GM10248 (cell line): Measurements from ENCODE around the gene CYP4F12.
"Not testable (repeated sequence)": the region's sequence is repeated elsewhere in the genome, so short reads cannot be mapped to it uniquely, and the experiment has no call there.

Experiments used
- CTCF ChIA-PET: fragments of 300-600 bp; sonication (Branson Sonifier 250); formaldehyde crosslinking; extraction: SDS; loops from one replicate; lab custom pipeline; 2021; ENCODE audit warnings: antibody characterized with exemption; lab: Yijun Ruan, JAX
- POLR2A ChIA-PET: fragments of 350-650 bp; sonication (Branson Sonifier 250); formaldehyde crosslinking; extraction: SDS; loops from one replicate; lab custom pipeline; 2020; ENCODE audit warnings: antibody characterized with exemption; lab: Yijun Ruan, JAX
- DNase-seq: peaks from one replicate; pipeline ENCODE4 v3.0.0; 2012; ENCODE audit errors: extremely low spot score
- TF ChIP-seq, protein P1 (sequence below): IDR thresholded peaks from 2 replicates; pipeline ENCODE4 v1.5.1; 2012; ENCODE audit warnings: mild to moderate bottlenecking, low read depth; ENCODE audit errors: extremely low read depth, missing control alignments, control extremely low read depth

Gene CYP4F12

DNA sequence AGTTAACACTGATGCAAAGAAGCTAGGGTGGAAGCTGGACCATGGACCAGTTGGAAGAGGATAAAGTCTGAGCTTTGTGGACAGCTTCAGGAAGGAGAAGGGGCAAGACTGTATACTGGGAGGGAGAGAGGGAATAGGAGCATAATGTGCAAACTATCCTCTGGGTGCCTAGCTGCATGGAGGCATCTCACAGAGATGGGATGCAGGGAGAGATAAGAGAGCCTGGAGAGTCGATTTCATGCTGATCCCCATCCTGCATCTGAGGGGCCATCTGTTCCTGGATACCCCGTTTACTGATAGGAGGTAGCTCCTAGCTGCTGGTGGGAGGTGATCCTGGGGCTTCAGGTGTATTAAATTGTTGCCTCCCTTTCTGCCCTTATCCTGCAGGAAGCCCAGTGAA lies 23.4 kb upstream of the CYP4F12 start:
- TF ChIP-seq, protein P1, sequence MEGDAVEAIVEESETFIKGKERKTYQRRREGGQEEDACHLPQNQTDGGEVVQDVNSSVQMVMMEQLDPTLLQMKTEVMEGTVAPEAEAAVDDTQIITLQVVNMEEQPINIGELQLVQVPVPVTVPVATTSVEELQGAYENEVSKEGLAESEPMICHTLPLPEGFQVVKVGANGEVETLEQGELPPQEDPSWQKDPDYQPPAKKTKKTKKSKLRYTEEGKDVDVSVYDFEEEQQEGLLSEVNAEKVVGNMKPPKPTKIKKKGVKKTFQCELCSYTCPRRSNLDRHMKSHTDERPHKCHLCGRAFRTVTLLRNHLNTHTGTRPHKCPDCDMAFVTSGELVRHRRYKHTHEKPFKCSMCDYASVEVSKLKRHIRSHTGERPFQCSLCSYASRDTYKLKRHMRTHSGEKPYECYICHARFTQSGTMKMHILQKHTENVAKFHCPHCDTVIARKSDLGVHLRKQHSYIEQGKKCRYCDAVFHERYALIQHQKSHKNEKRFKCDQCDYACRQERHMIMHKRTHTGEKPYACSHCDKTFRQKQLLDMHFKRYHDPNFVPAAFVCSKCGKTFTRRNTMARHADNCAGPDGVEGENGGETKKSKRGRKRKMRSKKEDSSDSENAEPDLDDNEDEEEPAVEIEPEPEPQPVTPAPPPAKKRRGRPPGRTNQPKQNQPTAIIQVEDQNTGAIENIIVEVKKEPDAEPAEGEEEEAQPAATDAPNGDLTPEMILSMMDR: no peak
- ChIA-PET CTCF (interaction anchor here (0.9 kb wide), 1 partner anchor 20 kb away, joined by 3 read pairs; no protein-coding TSS in a partner anchor), POLR2A (no interaction called here)
- no peak for DNase-seq

DNA sequence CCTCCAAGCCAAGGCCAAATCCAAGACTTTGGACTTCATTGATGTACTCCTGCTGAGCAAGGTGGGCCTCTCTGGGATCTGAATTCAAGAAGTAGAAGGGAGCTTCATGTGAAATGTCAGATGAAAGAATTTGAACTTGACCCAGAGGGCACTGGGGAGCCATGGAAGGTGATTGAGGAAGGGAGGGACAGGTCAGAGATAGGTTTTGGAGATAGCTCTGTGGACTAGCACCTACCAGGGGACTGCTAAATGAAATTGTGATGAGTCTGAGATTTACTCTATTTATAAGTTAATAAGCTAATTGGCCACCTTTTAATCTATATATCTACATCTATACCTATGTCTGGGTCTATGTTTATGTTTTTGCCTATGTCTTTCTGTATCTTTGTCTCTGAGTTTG lies 22.8 kb upstream of the CYP4F12 start:
- POLR2A ChIA-PET, DNase-seq, CTCF ChIA-PET: not testable (repeated sequence)

DNA sequence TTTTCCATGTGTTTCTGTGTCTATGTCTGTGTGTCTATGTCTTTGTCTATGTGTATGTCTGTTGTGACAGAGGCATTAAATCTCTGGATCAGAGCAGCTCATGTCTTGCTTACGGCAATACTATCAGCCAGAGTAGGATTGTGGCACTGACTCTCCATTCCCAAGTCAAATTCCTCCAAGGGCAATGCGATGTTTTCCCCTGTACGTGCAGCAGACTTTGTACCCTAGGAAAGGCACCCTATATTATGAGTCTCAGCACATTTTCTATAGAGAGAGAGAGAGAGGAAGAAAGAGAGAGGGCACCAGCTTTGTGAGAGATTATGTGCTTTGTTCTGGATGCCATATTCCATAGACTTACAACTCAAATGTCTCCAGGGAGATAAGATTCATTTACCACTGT lies 21.1 kb upstream of the CYP4F12 start:
- no peak for DNase-seq
- TF ChIP-seq, protein P1: no peak
- ChIA-PET CTCF (no interaction called here), POLR2A (no interaction called here)

DNA sequence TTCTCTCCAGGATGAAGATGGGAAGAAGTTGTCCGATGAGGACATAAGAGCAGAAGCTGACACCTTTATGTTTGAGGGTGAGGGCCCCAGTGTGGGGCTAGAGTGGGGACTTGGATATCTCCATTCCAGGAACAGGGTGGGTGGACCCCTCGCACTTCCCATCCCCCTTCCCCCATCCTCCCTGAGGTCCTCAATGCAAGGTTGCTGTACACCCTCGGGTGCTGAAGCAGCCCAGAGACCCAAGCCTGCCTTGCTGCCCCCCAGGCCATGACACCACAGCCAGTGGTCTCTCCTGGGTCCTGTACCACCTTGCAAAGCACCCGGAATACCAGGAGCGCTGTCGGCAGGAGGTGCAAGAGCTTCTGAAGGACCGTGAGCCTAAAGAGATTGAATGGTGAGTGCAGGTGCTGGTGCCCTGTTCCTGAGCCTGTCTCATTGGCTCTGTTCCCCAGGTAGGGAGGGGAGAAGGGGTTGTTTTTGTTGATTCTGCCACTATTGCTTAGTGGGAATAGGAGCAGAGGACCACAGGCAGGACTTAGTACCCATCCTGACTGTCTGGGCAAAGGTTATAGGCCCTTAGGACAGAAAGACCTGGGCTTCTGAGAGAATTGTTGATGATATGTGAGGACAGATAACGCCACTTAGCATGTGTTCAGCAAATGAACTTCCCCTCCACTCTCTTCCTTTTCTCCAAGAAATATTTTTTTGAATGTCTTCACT lies 20.2 kb upstream of the CYP4F12 start:
- CTCF ChIA-PET: no interaction called here
- DNase-seq: no peak
- POLR2A ChIA-PET: no interaction called here
- TF ChIP-seq, protein P1: no peak

DNA sequence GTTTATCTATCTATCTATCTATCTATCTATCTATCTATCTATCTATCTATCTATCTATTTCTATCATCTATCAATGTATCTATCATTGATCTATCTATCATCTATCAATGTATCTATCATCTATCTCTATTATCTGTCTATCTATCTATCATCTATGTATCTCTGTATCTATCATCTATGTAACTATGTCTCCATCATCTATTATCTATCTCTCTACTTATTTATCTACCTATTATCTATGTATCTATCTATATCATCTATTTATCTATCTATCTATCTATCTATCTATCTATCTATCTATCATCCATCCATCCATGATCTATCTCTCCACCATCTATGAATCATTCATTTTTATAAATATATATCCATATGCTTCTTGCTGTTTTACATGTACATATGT lies 16.4 kb upstream of the CYP4F12 start:
- no peak for DNase-seq
- ChIA-PET CTCF (no interaction called here), POLR2A (no interaction called here)
- TF ChIP-seq, protein P1: no peak

DNA sequence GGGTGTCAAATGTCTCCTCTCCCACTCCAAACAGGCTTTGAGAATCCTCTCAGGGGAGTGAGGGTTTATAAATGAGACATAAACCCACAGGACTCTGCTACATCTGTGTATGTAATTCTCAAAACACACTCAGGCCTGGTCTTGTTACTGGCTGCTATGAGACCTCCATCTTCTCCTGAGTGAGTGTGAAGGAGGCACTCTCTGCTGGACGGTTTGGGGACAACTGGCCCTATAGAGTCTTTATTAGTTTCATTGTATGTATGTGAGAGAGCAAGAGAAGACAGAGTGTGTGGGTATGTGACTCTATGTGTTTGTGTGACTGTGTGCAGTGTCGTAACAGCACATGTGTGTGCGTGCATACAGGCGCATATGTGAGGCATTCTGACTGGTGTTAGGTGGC lies 9.6 kb upstream of the CYP4F12 start:
- TF ChIP-seq, protein P1: no peak
- ChIA-PET CTCF (no interaction called here), POLR2A (no interaction called here)
- no peak for DNase-seq

DNA sequence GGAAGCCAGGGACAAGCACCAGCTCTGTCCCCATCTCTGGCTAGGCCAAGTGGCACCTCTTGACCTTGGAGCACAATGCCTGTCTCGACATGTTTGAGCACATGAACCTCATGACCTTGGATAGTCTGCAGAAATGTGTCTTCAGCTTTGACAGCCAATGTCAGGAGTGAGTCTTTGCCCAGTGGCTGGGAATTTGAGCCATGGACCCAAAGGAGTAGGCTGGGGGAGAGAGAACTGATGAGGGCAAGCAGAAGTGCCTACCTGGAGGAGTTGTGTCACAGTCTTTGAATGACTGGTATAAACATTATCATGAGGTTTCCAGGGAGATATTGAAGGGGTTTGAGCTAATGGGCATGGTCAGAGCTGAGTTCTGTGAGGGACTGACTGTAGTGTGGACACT lies 6.7 kb upstream of the CYP4F12 start:
- ChIA-PET POLR2A (no interaction called here), CTCF (interaction anchor here (0.9 kb wide), 1 partner anchor 36 kb away, joined by 3 read pairs; no protein-coding TSS in a partner anchor)

More for the DNA sequence above, 6.7 kb upstream of the CYP4F12 start:
- no peak for DNase-seq
- TF ChIP-seq, protein P1: no peak
